ENCODE results near the gene HMOX1.

DNA sequence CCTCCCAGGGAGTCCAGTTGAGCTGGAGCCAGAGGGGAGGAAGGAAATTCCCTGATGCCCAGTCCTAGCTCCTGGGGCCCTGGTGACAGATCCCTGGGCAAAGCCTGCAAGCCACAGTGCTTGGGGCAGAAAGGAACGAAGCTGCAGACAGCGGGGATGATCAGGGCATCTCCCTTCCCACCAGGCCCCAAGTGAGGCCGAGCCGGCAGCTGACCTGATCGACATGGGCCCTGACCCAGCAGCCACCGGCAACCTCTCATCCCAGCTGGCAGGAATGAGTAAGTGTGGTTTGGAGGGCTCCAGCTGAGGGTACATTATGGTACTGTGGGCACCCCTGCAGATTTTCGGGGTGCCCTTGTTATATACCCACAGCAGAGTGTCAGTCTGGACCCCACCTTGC is 47.7 kb upstream of the HMOX1 start:
- TF ChIP-seq, protein P1, sequence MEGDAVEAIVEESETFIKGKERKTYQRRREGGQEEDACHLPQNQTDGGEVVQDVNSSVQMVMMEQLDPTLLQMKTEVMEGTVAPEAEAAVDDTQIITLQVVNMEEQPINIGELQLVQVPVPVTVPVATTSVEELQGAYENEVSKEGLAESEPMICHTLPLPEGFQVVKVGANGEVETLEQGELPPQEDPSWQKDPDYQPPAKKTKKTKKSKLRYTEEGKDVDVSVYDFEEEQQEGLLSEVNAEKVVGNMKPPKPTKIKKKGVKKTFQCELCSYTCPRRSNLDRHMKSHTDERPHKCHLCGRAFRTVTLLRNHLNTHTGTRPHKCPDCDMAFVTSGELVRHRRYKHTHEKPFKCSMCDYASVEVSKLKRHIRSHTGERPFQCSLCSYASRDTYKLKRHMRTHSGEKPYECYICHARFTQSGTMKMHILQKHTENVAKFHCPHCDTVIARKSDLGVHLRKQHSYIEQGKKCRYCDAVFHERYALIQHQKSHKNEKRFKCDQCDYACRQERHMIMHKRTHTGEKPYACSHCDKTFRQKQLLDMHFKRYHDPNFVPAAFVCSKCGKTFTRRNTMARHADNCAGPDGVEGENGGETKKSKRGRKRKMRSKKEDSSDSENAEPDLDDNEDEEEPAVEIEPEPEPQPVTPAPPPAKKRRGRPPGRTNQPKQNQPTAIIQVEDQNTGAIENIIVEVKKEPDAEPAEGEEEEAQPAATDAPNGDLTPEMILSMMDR (IDR thresholded peaks at IDR 0.05) = no peak
- TF ChIP-seq POLR2A (IDR thresholded peaks at IDR 0.05) = no peak

Data from breast epithelium (tissue), 3 donors.